Ecto neural progenitor cell (in vitro differentiated cells): ENCODE results near the gene RYR2.

Experiments used
- DNase-seq: peaks from one replicate; pipeline ENCODE4 v3.0.0-alpha.2; 2018; ENCODE audit warnings: low spot score

RYR2 gene

DNA sequence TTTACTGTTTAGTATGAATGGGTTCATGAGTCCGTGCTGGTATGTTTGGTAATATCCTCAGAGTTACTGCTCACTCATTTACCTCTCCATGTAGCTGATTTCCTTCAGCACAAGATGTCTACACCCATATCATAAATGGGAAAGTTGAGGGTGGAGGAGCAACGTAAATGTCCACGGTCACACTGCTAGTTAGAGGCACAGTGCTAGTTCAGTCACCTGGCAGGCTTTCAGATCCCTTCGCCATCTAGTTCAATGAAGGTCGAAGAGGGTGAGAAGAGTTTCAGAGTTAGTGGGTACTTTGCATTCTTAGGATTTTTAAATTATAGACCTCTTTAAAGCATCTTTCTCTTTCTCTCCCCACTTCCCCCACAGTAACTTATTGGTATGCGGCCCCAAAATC lies 630.0 kb downstream of the RYR2 start:
- no peak for DNase-seq

DNA sequence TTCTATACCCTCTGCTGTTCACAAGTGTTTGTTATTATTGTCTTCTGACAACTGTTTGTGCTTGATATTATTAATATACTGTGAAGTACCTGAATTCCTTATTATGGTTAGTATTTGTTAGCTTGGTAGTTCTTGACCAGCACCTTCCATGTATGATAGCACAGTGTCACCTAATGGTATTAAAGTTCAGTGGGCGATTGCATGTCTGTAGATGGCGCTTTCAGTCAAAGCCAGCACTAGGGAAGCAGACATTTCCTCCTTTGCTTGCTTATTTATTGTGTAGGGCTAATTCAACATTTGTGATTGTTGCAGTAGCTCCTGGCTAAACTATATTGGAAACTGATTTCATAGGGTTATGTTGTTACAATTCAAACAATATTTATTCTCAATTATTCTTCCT lies 630.8 kb downstream of the RYR2 start:
- no peak for DNase-seq

DNA sequence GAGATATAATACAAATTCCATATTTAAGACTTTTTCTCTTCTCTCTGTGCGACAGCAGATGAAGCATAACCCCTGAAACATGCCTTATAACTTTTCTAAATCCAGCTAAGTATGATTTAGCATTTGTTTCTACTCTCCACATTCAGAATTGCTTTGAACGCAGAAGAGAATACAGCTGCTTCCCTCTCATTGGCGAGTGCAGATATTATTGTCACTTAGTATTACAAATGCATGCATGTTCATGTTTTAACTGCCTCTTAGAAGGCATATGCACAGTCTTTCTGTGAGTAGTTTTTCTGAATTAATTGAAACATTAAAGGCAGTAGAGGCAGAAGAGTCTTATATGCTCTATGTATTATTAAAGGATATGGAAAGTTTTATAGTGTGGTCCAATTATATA lies 631.6 kb downstream of the RYR2 start:
- no peak for DNase-seq

DNA sequence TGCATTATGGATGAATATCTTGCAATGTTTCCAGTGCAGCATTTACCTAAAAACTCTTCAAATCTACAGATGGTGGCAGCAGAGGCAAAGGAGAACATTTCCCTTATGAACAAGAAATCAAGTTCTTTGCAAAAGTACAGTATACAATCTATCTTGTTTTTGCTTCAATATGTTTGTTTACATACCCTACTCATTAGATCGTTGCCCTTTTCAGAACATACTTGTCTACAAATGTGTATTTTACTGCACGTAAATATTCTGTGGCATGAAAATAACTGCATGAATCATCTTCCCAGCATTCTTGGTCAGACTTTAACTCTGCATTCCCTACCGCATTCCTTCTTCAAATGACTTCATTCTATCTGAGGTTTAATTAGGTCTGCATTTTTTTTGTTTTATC lies 636.0 kb downstream of the RYR2 start:
- no peak for DNase-seq

DNA sequence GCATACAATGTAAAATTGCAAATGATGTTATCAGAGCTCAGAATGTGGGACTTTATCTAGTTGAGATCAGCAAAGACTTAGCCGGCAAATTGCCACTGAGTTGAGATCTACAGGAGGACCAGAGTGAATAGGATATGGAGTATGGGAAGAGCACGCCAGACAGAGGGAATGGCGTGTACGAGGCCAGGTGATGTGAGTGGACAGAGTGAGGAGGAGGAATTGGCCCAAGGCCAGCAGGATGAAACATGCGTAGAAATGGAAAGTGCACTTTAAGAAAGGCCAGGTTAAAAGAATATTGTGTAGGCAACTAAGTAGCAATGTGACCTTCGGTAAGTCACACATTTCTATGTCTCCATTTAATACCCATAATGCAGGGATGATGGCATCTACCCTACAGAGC lies 637.7 kb downstream of the RYR2 start:
- DNase-seq = no peak

DNA sequence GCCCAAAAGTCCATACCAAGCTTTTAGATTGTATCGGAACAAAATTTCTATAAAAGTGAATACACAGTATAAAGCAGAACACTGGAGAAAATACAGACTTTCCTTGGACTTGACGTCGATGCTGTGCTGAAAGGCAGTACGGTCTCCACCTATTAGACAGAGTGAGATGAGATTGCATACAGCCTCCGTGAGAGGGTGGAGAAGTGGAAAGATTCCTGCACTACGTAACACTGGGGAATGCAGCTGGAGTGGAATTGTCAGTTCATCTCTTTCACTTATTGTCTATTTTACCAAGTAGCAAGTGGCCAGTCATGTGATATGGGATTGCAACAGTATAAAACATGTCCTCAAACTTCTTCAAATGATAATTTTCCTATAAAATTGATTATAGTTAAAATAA lies 639.2 kb downstream of the RYR2 start:
- no peak for DNase-seq

DNA sequence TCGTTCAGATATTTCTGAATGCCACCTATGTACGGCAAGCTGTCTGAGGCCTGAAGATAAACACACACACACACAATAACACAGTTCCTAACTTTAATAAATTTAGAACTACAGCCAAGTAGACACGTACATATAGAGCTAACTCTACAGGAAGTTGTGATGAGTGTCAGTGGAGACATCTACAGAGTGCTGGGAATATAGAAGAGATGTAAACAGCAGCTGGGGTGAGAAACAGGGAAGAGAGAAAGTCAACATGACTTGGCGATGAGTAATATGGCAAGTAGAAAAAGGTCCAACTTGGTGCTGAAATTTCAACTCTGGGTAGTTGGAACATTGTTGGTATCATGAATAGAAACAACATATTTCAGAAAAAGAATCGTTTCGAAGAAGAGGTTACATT lies 642.3 kb downstream of the RYR2 start:
- DNase-seq = no peak

DNA sequence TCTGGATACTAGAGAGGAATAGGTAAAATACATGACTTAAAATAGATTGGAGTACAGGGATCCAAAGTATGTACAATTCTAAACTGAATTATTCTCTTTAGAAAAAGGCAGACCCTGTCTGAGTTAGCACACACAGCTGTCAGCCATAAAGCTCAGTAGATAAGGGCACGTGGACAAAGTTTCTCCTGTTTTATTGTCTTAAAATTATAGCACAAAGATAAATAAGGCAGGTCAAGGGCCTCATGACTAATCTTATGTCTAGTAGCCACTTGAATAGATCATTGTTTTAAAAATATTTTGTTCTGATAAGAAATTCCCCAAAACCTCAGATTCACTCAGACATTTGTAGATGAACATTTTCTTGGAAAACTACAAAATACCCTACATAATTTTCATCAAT lies 643.6 kb downstream of the RYR2 start:
- DNase-seq = no peak

DNA sequence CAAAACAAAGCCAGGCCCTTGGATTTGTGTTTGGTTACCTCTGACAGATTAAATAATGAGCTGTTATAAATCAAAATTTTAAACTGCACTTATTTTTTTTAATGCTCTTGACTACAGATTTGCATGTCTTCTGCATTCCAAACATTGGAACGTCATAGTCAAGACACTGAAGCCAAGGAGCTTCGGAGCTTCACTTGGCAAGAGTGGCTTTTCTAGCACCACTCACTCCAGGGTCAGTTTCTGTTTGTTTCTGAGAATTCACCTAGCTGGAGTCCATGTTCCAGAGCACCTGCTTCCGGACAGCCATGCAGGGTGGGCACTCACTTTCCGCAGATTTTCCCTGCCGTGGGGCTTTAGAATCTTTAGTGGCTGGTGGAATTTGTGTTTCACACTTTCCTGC lies 645.8 kb downstream of the RYR2 start:
- DNase-seq = no peak

DNA sequence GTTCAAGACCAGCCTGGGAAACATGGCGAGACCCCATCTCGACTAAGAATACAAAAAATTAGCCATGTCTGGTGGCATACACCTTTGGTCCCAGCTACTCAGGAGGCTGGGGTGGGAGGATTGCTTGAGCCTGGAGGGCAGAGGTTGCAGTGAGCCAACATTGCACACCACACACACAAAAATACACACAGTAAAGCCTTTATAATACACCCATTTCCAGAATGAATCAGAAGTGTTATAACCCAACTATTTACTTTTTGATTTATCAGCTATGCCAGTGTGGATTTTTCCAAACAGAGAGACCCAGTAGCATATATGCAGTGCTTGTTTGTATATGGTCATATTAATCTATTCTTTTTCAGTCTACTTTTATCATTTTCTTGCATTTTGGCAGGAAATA lies 648.7 kb downstream of the RYR2 start:
- DNase-seq = no peak

DNA sequence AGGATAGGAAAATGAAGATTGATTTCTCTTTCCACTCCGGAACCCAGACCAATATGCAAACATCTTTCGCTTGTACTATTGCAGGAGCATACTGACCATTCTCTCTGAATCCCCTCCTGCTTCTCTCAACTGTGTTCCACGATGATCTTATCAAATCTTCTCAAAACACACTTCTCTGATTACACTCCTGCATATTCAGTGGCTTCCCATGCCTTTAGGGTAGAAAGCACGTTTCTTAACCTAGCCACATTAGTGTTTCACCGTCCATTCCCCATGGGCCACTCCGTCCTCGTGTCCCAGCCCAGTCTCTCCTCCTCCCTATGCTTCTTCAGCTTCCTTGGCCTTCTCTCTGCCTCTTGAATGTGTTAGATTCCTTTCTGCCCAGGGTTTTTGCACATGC lies 650.3 kb downstream of the RYR2 start:
- no peak for DNase-seq

DNA sequence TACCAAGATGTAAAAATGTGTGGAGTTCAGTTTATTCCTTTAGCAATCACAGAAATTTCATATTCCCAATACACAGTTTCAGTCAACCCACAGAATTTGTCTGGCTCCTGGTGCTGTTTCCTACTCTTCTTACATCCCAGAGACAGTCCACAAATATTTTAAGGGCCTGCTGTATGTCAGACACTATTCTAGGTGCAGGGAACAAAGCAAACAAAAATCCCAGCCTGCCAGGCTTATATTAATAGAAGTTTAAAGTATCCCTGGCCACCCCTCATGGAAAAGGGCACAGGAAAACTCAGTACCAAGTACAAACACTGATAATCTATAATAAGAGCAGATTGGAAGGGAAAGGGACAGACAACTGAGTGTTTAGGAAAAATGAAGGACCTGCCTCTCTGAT lies 653.9 kb downstream of the RYR2 start:
- DNase-seq = no peak

DNA sequence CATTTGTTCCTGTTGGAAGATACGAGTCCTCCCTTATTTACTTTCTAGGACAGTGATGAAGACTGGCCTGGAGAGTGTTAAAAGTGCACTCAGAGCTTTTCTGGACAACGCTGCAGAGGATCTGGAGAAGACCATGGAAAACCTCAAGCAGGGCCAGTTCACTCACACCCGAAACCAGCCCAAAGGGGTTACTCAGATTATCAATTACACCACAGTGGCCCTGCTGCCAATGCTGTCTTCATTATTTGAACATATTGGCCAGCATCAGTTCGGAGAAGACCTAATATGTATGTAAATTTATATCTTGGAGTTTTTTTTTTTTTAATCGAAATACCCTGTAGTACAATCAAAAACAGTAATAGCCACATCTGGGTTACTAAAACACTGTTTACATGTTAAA lies 658.2 kb downstream of the RYR2 start:
- no peak for DNase-seq

DNA sequence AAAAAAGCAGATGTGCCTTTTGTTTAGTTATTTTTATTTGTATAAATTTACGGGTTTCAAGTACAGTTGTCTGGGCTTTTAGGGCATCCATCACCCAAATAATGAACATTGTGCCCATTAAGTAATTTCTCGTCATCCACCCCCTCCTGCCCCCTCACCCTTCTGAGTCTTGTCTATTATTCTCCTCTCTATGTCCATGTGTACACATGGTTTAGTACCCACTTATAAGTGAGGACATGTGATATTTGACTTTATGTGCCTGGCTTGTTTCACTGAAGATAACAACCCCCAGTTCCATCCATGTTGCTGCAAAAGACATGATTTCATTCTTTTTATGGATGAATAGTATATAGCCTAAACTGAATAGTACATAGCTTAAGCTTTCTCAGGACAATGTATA lies 659.5 kb downstream of the RYR2 start:
- DNase-seq = no peak

DNA sequence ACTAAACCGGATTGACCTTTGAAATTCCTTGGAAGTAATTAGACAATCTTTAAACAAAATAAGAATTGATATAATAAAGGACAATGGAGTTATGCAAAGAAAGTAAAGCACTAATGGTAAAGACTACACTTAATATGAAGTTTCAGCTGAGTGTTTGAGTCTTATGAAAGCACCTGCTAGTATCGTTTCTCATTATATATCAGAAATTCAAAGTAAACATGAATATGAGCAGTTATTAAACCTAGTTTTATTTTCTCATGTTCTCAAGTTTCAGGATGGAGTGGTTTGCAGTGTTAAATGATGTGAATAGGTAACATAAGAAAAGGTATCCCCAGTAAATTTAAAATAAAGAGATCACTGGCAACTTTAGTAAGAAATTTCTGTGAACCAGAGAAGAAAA lies 660.2 kb downstream of the RYR2 start:
- no peak for DNase-seq

DNA sequence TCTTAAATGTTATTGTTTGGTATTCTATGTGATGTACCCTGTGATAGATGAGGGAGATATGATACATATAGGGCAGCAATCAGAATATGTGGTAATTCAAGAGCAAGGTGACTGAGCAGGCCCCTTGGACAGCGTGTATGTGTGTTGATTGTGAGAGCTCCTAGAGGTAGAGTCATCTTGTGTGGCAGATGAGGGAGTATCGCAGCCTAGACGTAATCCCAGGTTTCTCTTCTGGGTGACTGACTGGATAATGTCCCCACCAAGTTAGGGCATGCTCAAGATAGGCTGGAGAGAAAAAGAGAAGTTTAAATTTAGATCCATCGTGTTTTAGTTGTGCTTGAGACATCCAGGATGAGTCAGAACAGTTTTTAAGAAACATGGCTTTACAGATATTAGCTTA lies 663.5 kb downstream of the RYR2 start:
- DNase-seq = no peak

DNA sequence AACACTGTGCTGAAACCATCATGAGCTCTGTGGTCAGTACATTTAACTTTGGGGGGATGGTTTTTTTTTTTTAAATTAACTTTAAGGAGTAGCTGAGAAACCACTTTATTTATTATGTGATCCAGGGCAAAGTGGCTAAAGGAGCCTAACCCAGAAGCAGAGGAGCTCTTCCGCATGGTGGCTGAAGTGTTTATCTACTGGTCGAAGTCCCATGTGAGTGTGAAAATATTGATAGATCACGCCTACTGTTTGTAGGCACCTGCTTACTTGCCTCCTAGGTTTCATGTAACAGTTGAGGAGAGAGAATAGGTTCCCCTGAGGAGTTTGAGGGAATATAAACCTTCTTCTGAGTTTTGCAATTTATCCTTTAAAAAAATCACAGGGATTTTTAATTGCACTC lies 667.4 kb downstream of the RYR2 start:
- no peak for DNase-seq

DNA sequence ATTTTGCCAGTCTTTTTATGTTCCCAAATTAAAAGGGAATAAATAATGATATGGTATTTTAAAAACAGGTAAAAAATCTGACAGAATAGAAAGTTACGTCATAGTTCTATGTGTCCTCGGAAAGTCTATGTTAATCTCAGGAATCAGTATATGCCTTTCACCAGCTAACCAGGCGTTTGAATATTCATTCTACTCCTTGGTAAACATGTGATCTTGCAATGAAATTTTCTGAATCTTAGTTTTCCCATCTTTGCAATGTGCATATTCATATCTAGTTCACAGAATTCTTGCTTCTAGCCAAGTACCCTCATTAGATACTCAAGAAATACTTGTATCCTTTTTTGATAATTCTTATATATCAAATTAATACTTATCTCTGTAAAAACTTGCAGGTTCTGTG lies 669.3 kb downstream of the RYR2 start:
- DNase-seq = no peak

DNA sequence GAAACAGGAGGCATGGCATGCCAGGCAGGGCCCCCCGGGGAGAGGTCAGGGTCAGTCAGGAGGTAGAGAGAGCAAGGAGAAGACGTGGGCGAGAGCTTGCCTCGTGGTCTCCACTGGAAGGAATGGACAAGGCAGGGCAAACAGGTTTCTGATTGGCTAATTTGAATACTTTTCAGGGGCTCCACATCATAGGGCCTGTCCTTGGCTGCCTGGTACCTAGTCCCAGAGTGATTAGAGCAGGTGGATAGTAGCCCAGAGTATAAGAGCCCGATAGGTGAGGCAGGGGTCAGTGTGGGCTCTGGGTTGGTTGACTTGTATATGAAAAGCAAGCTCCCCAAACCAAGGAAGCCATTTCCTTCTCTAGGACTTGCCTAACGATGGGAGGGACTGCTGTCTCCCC lies 670.1 kb downstream of the RYR2 start:
- no peak for DNase-seq

DNA sequence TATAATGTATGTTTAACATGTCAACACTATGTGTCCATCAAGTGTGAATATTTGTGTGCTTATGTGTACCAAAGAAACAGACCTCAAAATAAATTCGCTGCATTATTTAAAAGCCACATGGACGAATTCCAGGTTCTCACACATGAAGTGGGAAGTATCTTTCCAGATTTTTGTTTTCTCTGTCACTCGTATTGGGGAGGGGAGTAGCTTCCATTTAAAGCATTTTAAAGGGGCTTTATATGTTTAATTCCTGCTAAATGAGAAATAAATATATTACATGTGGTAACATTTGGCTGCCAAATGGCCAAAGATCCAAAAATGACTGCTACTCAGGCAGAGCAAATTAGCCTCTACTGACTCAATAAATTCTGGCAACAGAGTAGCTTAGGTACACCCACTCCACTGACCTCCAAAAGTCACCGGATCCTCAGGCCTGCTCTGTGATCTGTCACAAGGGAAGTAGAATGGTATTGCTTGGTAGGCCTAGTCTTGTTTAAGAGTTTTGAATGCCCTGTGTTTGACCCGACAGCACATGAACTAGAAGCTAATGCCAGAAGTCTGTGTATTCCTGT lies 670.7 kb downstream of the RYR2 start:
- DNase-seq = no peak

DNA sequence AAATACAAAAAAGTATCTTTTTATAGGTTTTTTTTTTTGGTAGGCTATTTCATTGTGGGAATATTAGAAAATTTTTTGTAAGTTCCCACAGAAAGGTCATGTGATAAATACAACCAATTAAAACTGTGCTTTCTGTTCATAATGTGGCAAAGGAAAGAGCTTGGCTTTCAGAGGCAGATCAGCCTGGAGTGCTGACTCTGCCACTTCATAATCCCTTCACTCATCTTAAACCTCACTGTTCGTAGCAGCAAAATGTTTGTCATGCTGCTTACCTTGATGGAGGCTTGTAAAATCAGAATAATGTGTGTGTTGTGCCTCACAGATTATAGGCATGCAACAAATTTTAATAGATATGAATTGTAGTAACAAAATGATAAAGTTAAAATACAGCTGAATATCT lies 671.9 kb downstream of the RYR2 start:
- no peak for DNase-seq

DNA sequence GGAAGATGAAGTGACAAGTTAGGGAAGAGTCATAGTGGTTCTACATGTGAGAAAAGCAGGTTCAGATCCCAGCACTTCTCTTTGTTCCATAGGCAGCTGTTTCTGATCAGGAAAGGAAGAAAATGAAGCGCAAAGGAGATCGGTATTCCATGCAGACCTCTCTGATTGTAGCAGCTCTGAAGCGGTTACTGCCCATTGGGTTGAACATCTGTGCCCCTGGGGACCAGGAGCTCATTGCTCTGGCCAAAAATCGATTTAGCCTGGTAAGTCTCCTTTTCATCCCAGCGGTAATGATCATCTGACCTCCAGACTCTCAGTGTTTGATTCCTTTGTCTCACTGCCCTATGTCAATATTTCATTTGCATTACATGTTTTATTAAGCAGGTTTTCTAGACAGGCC lies 675.1 kb downstream of the RYR2 start:
- DNase-seq = no peak

DNA sequence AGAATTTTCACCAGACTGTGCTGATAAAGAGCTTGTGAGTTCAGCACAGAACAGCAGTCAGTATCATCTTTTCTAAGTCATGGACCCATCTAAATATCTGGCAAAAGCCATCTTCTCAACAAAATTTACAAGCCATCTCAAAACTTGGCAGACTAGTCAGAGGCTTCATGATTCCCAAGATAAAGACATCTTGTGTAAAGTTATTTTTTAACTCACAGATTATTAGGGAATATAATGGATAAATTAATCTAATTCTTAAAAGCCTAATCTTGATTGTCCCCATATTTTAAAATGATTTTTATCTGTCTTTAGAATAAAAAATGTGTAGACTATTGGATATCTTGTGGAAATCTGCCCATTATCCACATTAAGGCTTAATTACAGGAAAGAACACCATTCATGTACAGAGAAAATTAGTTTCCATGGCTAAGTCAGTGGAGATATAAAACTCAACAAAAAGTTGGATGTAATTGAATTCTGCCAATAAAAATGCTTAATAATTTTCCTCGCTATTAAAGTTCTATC lies 688.9 kb downstream of the RYR2 start:
- DNase-seq = no peak

DNA sequence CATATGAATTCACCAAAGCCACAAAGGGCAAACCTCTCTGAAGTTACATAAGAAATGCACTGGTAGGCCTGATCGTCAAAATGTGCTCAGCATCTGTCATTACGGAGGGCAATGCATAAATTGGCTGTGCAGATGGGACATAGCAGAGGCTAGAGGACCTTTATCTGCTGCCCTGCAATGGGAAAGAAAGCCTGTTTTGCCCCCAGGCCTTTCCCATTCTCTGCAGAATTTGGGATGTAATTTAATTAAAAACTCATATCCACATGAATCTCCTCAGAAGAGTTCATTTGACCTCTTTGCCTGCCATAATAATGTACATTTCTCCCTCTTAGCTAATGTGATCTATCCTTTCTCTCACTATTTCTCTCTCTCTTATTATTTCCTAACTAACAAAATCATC lies 690.7 kb downstream of the RYR2 start:
- no peak for DNase-seq
